Left renal pelvis (tissue), 4 donors: ENCODE measurements around the gene TGFBR3. TPM values are rescaled to one million over a fixed set of nuclear protein-coding genes. Genes with fewer than 3 reads are reported as not detected.

Source experiments
- DNase-seq, 4 donors: peaks; one replicate each; pipeline ENCODE4 v3.0.0-alpha.2; 2013; ENCODE audit warnings: low read depth in 4 of 4, low spot score in 3 of 4
- polyA plus RNA-seq, 4 donors: library from polyadenylated mRNA; unstranded; fragments of 120-200 nt; gene quantifications; one replicate each; pipeline ENCODE4 v1.2.1, GENCODE V29; 2013; ENCODE audit not compliant: insufficient read length in 4 of 4

TGFBR3 gene
- polyA plus RNA-seq, 4 donors, result 95.6 to 129 (median 109) TPM

GRCh38 chr1:91884459-91885212 is 1.3 kb downstream of the TGFBR3 start:
- DNase-seq, result no peak

GRCh38 chr1:91883470-91883869 is 2.5 kb downstream of the TGFBR3 start:
- DNase-seq, result no peak

- DNase-seq, result no peak
These were observed 4.7 kb downstream of the TGFBR3 start for GRCh38 chr1:91881280-91881679.

- DNase-seq, result no peak
These were observed 6.2 kb downstream of the TGFBR3 start for GRCh38 chr1:91879733-91880132.

- DNase-seq, result no peak
These were observed 8.3 kb downstream of the TGFBR3 start for GRCh38 chr1:91877574-91878208.

GRCh38 chr1:91876781-91877573 is 9.0 kb downstream of the TGFBR3 start:
- no peak for DNase-seq

GRCh38 chr1:91876040-91876470 is 9.9 kb downstream of the TGFBR3 start:
- DNase-seq, result no peak

GRCh38 chr1:91874167-91874566 is 11.8 kb downstream of the TGFBR3 start:
- DNase-seq, result no peak

GRCh38 chr1:91872559-91873081 is 13.3 kb downstream of the TGFBR3 start:
- DNase-seq, result no peak

GRCh38 chr1:91872000-91872399 is 14.0 kb downstream of the TGFBR3 start:
- no peak for DNase-seq

- no peak for DNase-seq
These were observed 15.6 kb downstream of the TGFBR3 start for GRCh38 chr1:91870322-91870721.

GRCh38 chr1:91866425-91866824 is 19.5 kb downstream of the TGFBR3 start:
- no peak for DNase-seq

- no peak for DNase-seq
These were observed 21.8 kb downstream of the TGFBR3 start for GRCh38 chr1:91864017-91864700.

- no peak for DNase-seq
These were observed 22.5 kb downstream of the TGFBR3 start for GRCh38 chr1:91863498-91863897.

GRCh38 chr1:91862120-91862519 is 23.8 kb downstream of the TGFBR3 start:
- no peak for DNase-seq

GRCh38 chr1:91857557-91858239 is 28.3 kb downstream of the TGFBR3 start:
- no peak for DNase-seq

GRCh38 chr1:91856996-91857395 is 29.0 kb downstream of the TGFBR3 start:
- DNase-seq, result no peak

- no peak for DNase-seq
These were observed 31.0 kb downstream of the TGFBR3 start for GRCh38 chr1:91854852-91855534.

GRCh38 chr1:91853397-91853796 is 32.6 kb downstream of the TGFBR3 start:
- DNase-seq, result no peak
